IMR-90 (cell line): ENCODE results near the gene HSD11B1L. TPM values are rescaled to one million over a fixed set of nuclear protein-coding genes. Genes with fewer than 3 reads are reported as not detected.

ENCODE experiments used
- ATAC-seq: fragments of 200-7000 bp; cut with Tn5 transposase; 2 replicates; pipeline ENCODE4 v1.9.1; 2020; ENCODE audit warnings: low read depth, mild to moderate bottlenecking, moderate library complexity
- BruUV-seq: library from RNA; stranded (reverse); fragments of 400-500 nt; replicated peaks from 2 replicates; lab custom pipeline; 2021; lab: Mats Ljungman, UMichigan
- CTCF ChIA-PET: fragments of 300-600 bp; formaldehyde crosslinking; extraction: SDS; loops from one replicate; lab custom pipeline; 2021; ENCODE audit warnings: antibody characterized with exemption; lab: Yijun Ruan, JAX
- POLR2A ChIA-PET: fragments of 300-600 bp; sonication (Branson Sonifier 250); formaldehyde crosslinking; loops from one replicate; lab custom pipeline; 2022; ENCODE audit warnings: antibody characterized with exemption; ENCODE audit not compliant: unreplicated experiment; lab: Charles Lee
- DNase-seq: peaks from one replicate; pipeline ENCODE4 v3.0.0; 2013
- H2AFZ ChIP-seq: replicated peaks from 2 replicates; pipeline ENCODE3; 2013; ENCODE audit warnings: low read length, mild to moderate bottlenecking; ENCODE audit not compliant: poor library complexity
- H2AK5ac ChIP-seq: 2 replicates; pipeline ENCODE4 v1.6.1; 2013; ENCODE audit warnings: low read depth, low read length, inconsistent platforms
- H2AK9ac ChIP-seq: replicated peaks from 2 replicates; pipeline ENCODE3; 2013; ENCODE audit warnings: mild to moderate bottlenecking, low read depth, low read length, moderate library complexity; ENCODE audit not compliant: poor library complexity
- H2BK120ac ChIP-seq: 2 replicates; pipeline ENCODE4 v1.6.1; 2013; ENCODE audit warnings: low read depth, low read length, inconsistent platforms
- H2BK15ac ChIP-seq: 3 replicates; pipeline ENCODE4 v1.6.1; 2013; ENCODE audit warnings: low read depth, low read length, inconsistent platforms
- H2BK20ac ChIP-seq: 2 replicates; pipeline ENCODE4 v1.6.1; 2013; ENCODE audit warnings: low read depth, mild to moderate bottlenecking, inconsistent platforms, low read length, moderate library complexity
- H2BK5ac ChIP-seq: 2 replicates; pipeline ENCODE4 v1.6.1; 2013; ENCODE audit warnings: mild to moderate bottlenecking, low read depth, low read length, inconsistent platforms; ENCODE audit not compliant: poor library complexity, severe bottlenecking
- H3K14ac ChIP-seq: replicated peaks from 2 replicates; pipeline ENCODE4 v1.6.1; 2013; ENCODE audit warnings: low read depth, low read length, inconsistent platforms
- H3K18ac ChIP-seq: 2 replicates; pipeline ENCODE4 v1.6.1; 2013; ENCODE audit warnings: low read depth, low read length, control low read depth
- H3K23ac ChIP-seq: 2 replicates; pipeline ENCODE4 v1.6.1; 2013; ENCODE audit warnings: low read depth, low read length, inconsistent platforms
- H3K27ac ChIP-seq: 2 replicates; pipeline ENCODE4 v1.5.1; 2013; ENCODE audit warnings: mild to moderate bottlenecking, control low read depth, low read length; ENCODE audit not compliant: insufficient read depth
- H3K27me3 ChIP-seq: 2 replicates; pipeline ENCODE4 v1.6.1; 2013; ENCODE audit warnings: low read length; ENCODE audit not compliant: control insufficient read depth, insufficient read depth
- H3K36me3 ChIP-seq: 2 replicates; pipeline ENCODE4 v1.6.1; 2013; ENCODE audit warnings: low read length, mixed read lengths; ENCODE audit not compliant: control insufficient read depth, insufficient read depth
- H3K4ac ChIP-seq: 2 replicates; pipeline ENCODE4 v1.6.1; 2013; ENCODE audit warnings: low read depth, low read length, inconsistent platforms
- H3K4me1 ChIP-seq: 2 replicates; pipeline ENCODE4 v1.6.1; 2013; ENCODE audit warnings: low read length, mixed read lengths; ENCODE audit not compliant: control insufficient read depth, insufficient read depth
- H3K4me2 ChIP-seq: 2 replicates; pipeline ENCODE4 v1.6.1; 2013; ENCODE audit warnings: low read depth, mild to moderate bottlenecking, control low read depth, low read length, moderate library complexity
- H3K4me3 ChIP-seq: 2 replicates; pipeline ENCODE4 v1.5.1; 2013; ENCODE audit warnings: low read depth, mild to moderate bottlenecking, control low read depth, low read length, moderate library complexity; ENCODE audit not compliant: insufficient read depth
- H3K56ac ChIP-seq: 2 replicates; pipeline ENCODE4 v1.6.1; 2013; ENCODE audit warnings: low read length, inconsistent platforms; ENCODE audit not compliant: insufficient read depth; ENCODE audit errors: extremely low read depth
- H3K79me1 ChIP-seq, 2 experiments: 2 replicates each; pipeline ENCODE4 v1.6.1; 2013; ENCODE audit warnings: low read length in 2 of 2, inconsistent platforms in 1 of 2, low read depth in 1 of 2
- H3K9ac ChIP-seq: 2 replicates; pipeline ENCODE4 v1.6.1; 2013; ENCODE audit warnings: low read depth, low read length, control low read depth
- H3K9me1 ChIP-seq: 2 replicates; pipeline ENCODE4 v1.6.1; 2013; ENCODE audit warnings: low read length, inconsistent platforms; ENCODE audit not compliant: insufficient read depth
- H3K9me3 ChIP-seq: 2 replicates; pipeline ENCODE4 v1.6.1; 2013; ENCODE audit warnings: low read length; ENCODE audit not compliant: control insufficient read depth, insufficient read depth
- H4K20me1 ChIP-seq: 2 replicates; pipeline ENCODE4 v1.6.1; 2013; ENCODE audit warnings: low read length, inconsistent platforms; ENCODE audit not compliant: insufficient read depth
- H4K5ac ChIP-seq: 2 replicates; pipeline ENCODE4 v1.6.1; 2013; ENCODE audit warnings: mild to moderate bottlenecking, low read depth, low read length, control low read depth
- H4K8ac ChIP-seq, 2 experiments: 2 replicates each; pipeline ENCODE4 v1.6.1; 2013; ENCODE audit warnings: low read depth in 2 of 2, low read length in 2 of 2, control low read depth in 1 of 2, inconsistent platforms in 1 of 2
- H4K91ac ChIP-seq: 2 replicates; pipeline ENCODE4 v1.6.1; 2013; ENCODE audit warnings: low read depth, low read length, inconsistent platforms; ENCODE audit not compliant: insufficient read depth
- CEBPB ChIP-seq: IDR thresholded peaks from 2 replicates; pipeline ENCODE4 v1.6.1; 2012; ENCODE audit warnings: low read depth, low read length, improper control_type of control experiment
- MAZ ChIP-seq: IDR thresholded peaks from 2 replicates; pipeline ENCODE4 v1.6.1; 2012; ENCODE audit warnings: low read depth, mild to moderate bottlenecking, low read length, improper control_type of control experiment, moderate library complexity, borderline replicate concordance
- NFE2L2 ChIP-seq: fragments of 150-350 bp; IDR thresholded peaks from 2 replicates; pipeline ENCODE4 v1.6.1; 2016; ENCODE audit warnings: low read depth, mild to moderate bottlenecking, low read length
- RCOR1 ChIP-seq: IDR thresholded peaks from 2 replicates; pipeline ENCODE4 v1.6.1; 2012; ENCODE audit warnings: mild to moderate bottlenecking, low read length, improper control_type of control experiment; ENCODE audit not compliant: insufficient replicate concordance
- WGBS, 2 experiments: methylation state at CpG; one replicate each; pipeline versions ENCODE4 v1.1.5 to v1.1.7; 2013; ENCODE audit warnings: missing lambda C conversion rate in 2 of 2; ENCODE audit not compliant: insufficient read length in 1 of 2; ENCODE audit errors: extremely low coverage in 2 of 2; 5-methylcytosine and 5-hydroxymethylcytosine counted together
- dilution Hi-C: fragments of 300-500 bp; cut with HindIII; formaldehyde crosslinking; loops from one replicate; pipeline ENCODE4 v1.14.3; 2018; ENCODE audit warnings: low sequenced_read_pairs; ENCODE audit not compliant: unreplicated experiment
- in situ Hi-C: fragments of 300-500 bp; cut with MboI; formaldehyde crosslinking; loops from 3 replicates; pipeline ENCODE4 v1.14.3; 2019; ENCODE audit warnings: low sequenced_read_pairs, inconsistent platforms, mixed read lengths
- intact Hi-C: fragments of 100-400 bp; cut with micrococcal nuclease; formaldehyde crosslinking; loops from 2 replicates; pipeline ENCODE4 v1.10.0; 2022
- polyA plus RNA-seq, 3 experiments: library from polyadenylated mRNA; depleted of rRNA; stranded (reverse); fragments of >200 nt; gene quantifications; 2 replicates each; pipeline ENCODE4 v1.2.3, GENCODE V29; 2012; ENCODE audit warnings: low replicate concordance in 1 of 3
- total RNA-seq: library from RNA; depleted of rRNA; stranded (reverse); fragments of >200 nt; gene quantifications from 2 replicates; pipeline ENCODE4 v1.2.3, GENCODE V29; 2012

Gene HSD11B1L
- total and polyA plus RNA-seq, 2 of the 4 experiments (the other 2 are of a cell fraction) = 2.2 to 7.2 TPM

GRCh38 chr19:5696196-5697021 lies 15.6 kb downstream of the HSD11B1L start:
- Histone ChIP-seq H3K18ac (no peak overlapping the region), H3K4me3 (no peak overlapping the region), H3K56ac (no peak overlapping the region), H3K4me1 (peaks cover 2% of the 10 kb centered on the region; the same call in 1 of the 2 replicates), H2BK15ac (no peak overlapping the region), H2BK20ac (no peak overlapping the region), H2AFZ (peak overlapping the region; percentile 23), H3K9me3 (no peaks in the 10 kb centered on the region), H3K4ac (no peak overlapping the region), H3K27ac (no peak overlapping the region), H4K20me1 (peaks cover 72% of the 10 kb centered on the region), H3K9me1 (peaks cover 4% of the 10 kb centered on the region; the same call in 1 of the 2 replicates), H2AK5ac (no peak overlapping the region), H3K27me3 (no peaks in the 10 kb centered on the region), H4K5ac (no peak overlapping the region), H2AK9ac (peak overlapping the region; percentile 58), H4K8ac (no peak overlapping the region), H2BK5ac (no peak overlapping the region), H3K79me1 (peaks cover 8 to 78% of the 10 kb centered on the region in 2 experiments; a peak in 3 of 4 replicates), H3K4me2 (no peak overlapping the region), H2BK120ac (no peak overlapping the region), H3K36me3 (peaks cover 80% of the 10 kb centered on the region), H3K9ac (no peak overlapping the region), H4K91ac (no peak overlapping the region), H3K23ac (no peak overlapping the region), H3K14ac (no peak overlapping the region)
- TF ChIP-seq CEBPB (no peak), NFE2L2 (no peak), MAZ (no peak), RCOR1 (no peak)
- intact Hi-C loops (no loop called here), in situ Hi-C loops (no loop called here), dilution Hi-C loops (no loop called here)
- ATAC-seq = no peak
- no TSS peak for BruUV-seq
- 95% methylated on average over 17 of the region's 42 CpGs; no CpG with 5 or more reads in 1 of the 2 experiments for WGBS, 2 experiments
- POLR2A ChIA-PET = no interaction called here
- no peak for DNase-seq
- CTCF ChIA-PET = no interaction called here
